Upper lobe of left lung (tissue), 4 donors: Measurements from ENCODE around the gene BBC3.

Source experiments
- EP300 ChIP-seq, 4 donors: sonication (generic); formaldehyde crosslinking; IDR thresholded peaks; one replicate each; pipeline ENCODE4 v1.5.1; 2017; ENCODE audit warnings: antibody characterized with exemption in 4 of 4, control low read depth in 2 of 4
- POLR2A ChIP-seq, 4 donors: fragments of 450-650 bp; IDR thresholded peaks; one replicate each; pipeline ENCODE4 v1.5.1; 2016 to 2017; ENCODE audit warnings: antibody characterized with exemption in 4 of 4, mild to moderate bottlenecking in 2 of 4
- TF ChIP-seq, protein P1 (sequence below), 6 experiments: fragments of 450-650 bp in 4 of 6; fragments of 200-600 bp in 2 of 6; sonication (generic) in 2 of 6; IDR thresholded peaks; one replicate each; pipeline ENCODE4 v1.5.1; 2016 to 2019; ENCODE audit warnings: antibody characterized with exemption in 6 of 6

GRCh38 chr19:47255879-47256692 is 25.1 kb upstream of the BBC3 start, which contains the start of gene CCDC9:
- TF ChIP-seq POLR2A (IDR thresholded peaks at IDR 0.05) (peak in 3 of 4 donors; percentile 65 to 94 (median 84)), EP300 (IDR thresholded peaks at IDR 0.05) (peak in 2 of 4 donors; percentile 57 to 76)
- TF ChIP-seq, protein P1, sequence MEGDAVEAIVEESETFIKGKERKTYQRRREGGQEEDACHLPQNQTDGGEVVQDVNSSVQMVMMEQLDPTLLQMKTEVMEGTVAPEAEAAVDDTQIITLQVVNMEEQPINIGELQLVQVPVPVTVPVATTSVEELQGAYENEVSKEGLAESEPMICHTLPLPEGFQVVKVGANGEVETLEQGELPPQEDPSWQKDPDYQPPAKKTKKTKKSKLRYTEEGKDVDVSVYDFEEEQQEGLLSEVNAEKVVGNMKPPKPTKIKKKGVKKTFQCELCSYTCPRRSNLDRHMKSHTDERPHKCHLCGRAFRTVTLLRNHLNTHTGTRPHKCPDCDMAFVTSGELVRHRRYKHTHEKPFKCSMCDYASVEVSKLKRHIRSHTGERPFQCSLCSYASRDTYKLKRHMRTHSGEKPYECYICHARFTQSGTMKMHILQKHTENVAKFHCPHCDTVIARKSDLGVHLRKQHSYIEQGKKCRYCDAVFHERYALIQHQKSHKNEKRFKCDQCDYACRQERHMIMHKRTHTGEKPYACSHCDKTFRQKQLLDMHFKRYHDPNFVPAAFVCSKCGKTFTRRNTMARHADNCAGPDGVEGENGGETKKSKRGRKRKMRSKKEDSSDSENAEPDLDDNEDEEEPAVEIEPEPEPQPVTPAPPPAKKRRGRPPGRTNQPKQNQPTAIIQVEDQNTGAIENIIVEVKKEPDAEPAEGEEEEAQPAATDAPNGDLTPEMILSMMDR (IDR thresholded peaks at IDR 0.05) = no peak
